HepG2 (cell line): ENCODE data around the gene ATRIP. TPM values are rescaled to one million over a fixed set of nuclear protein-coding genes. Genes with fewer than 3 reads are reported as not detected.
A peak's percentile ranks its signal among the peaks of the same experiment; 100 is the strongest.

ENCODE experiments used
- ATF7 ChIP-seq, 2 experiments: fragments of 450-650 bp in 1 of 2; sonication (generic) in 1 of 2; formaldehyde crosslinking in 1 of 2; IDR thresholded peaks; 2 replicates each; pipeline versions ENCODE4 v1.4.0 to v1.6.1; 2016 to 2020; ENCODE audit warnings: antibody characterized with exemption in 1 of 2, mild to moderate bottlenecking in 1 of 2, missing genetic modification reagents in 1 of 2
- CC2D1A ChIP-seq: sonication (generic); formaldehyde crosslinking; IDR thresholded peaks from 2 replicates; pipeline ENCODE4 v1.8.1; 2023; ENCODE audit warnings: mild to moderate bottlenecking, missing genetic modification reagents
- ETV6 ChIP-seq: sonication (generic); formaldehyde crosslinking; conservative IDR thresholded peaks from 2 replicates; pipeline ENCODE4 v1.4.0; 2020; ENCODE audit warnings: missing genetic modification reagents
- FOXP1 ChIP-seq, 2 experiments: fragments of 450-650 bp in 1 of 2; IDR thresholded peaks; 2 replicates each; pipeline ENCODE4 v1.6.1; 2017 to 2018; ENCODE audit warnings: antibody characterized with exemption in 1 of 2
- HCFC1 ChIP-seq: fragments of 150-350 bp; IDR thresholded peaks from 2 replicates; pipeline ENCODE4 v1.6.1; 2014; ENCODE audit warnings: low read depth, low read length
- HDAC1 ChIP-seq: sonication (generic); formaldehyde crosslinking; IDR thresholded peaks from 2 replicates; pipeline ENCODE4 v1.5.1; 2020; ENCODE audit warnings: mild to moderate bottlenecking, missing genetic modification reagents
- KLF9 ChIP-seq: IDR thresholded peaks from 2 replicates; pipeline ENCODE4 v1.6.1; 2016; ENCODE audit warnings: low read depth
- MBD4 ChIP-seq: IDR thresholded peaks from 2 replicates; pipeline ENCODE4 v1.6.1; 2012; ENCODE audit warnings: low read length, inconsistent platforms, borderline replicate concordance
- MLXIP ChIP-seq: sonication (generic); formaldehyde crosslinking; IDR thresholded peaks from 2 replicates; pipeline ENCODE4 v1.9.0; 2021; ENCODE audit warnings: missing genetic modification reagents, borderline replicate concordance
- NAIF1 ChIP-seq: sonication (generic); formaldehyde crosslinking; IDR thresholded peaks from 2 replicates; pipeline ENCODE4 v1.5.0; 2020; ENCODE audit warnings: mild to moderate bottlenecking, missing genetic modification reagents, borderline replicate concordance
- NRL ChIP-seq: sonication (generic); formaldehyde crosslinking; IDR thresholded peaks from 2 replicates; pipeline ENCODE4 v1.5.0; 2020; ENCODE audit warnings: missing genetic modification reagents, mild to moderate bottlenecking, moderate library complexity, borderline replicate concordance
- TERF1 ChIP-seq: sonication (generic); formaldehyde crosslinking; IDR thresholded peaks from 2 replicates; pipeline ENCODE4 v1.8.0; 2022; ENCODE audit warnings: mild to moderate bottlenecking, missing genetic modification reagents, moderate library complexity
- TFDP2 ChIP-seq: sonication (generic); formaldehyde crosslinking; IDR thresholded peaks from 2 replicates; pipeline ENCODE4 v1.4.0; 2020; ENCODE audit warnings: missing genetic modification reagents
- ZGPAT ChIP-seq: IDR thresholded peaks from 2 replicates; pipeline ENCODE4 v1.6.1; 2016; ENCODE audit warnings: mild to moderate bottlenecking
- ZNF121 ChIP-seq: sonication (generic); formaldehyde crosslinking; IDR thresholded peaks from 2 replicates; pipeline ENCODE4 v1.5.0; 2020; ENCODE audit warnings: mild to moderate bottlenecking, missing genetic modification reagents
- ZNF124 ChIP-seq: sonication (generic); formaldehyde crosslinking; IDR thresholded peaks from 2 replicates; pipeline ENCODE4 v1.4.0; 2020; ENCODE audit warnings: missing genetic modification reagents
- ZNF225 ChIP-seq: sonication (generic); formaldehyde crosslinking; IDR thresholded peaks from 2 replicates; pipeline ENCODE4 v1.4.0; 2020; ENCODE audit warnings: mild to moderate bottlenecking, missing genetic modification reagents
- ZNF3 ChIP-seq: IDR thresholded peaks from 2 replicates; pipeline ENCODE4 v1.7.0; 2017; ENCODE audit warnings: inconsistent platforms
- ZNF446 ChIP-seq: sonication (generic); formaldehyde crosslinking; IDR thresholded peaks from 2 replicates; pipeline ENCODE4 v1.5.0; 2020; ENCODE audit warnings: mild to moderate bottlenecking, missing genetic modification reagents
- ZNF451 ChIP-seq: sonication (generic); formaldehyde crosslinking; IDR thresholded peaks from 2 replicates; pipeline ENCODE4 v1.5.0; 2020; ENCODE audit warnings: mild to moderate bottlenecking, missing genetic modification reagents
- ZNF501 ChIP-seq: sonication (generic); formaldehyde crosslinking; IDR thresholded peaks from 2 replicates; pipeline ENCODE4 v1.5.1; 2020; ENCODE audit warnings: mild to moderate bottlenecking, moderate library complexity, missing genetic modification reagents
- ZNF598 ChIP-seq: sonication (generic); formaldehyde crosslinking; IDR thresholded peaks from 2 replicates; pipeline ENCODE4 v1.5.1; 2020; ENCODE audit warnings: mild to moderate bottlenecking, missing genetic modification reagents, borderline replicate concordance
- ZSCAN30 ChIP-seq: sonication (generic); formaldehyde crosslinking; IDR thresholded peaks from 2 replicates; pipeline ENCODE4 v1.5.0; 2020; ENCODE audit warnings: mild to moderate bottlenecking, missing genetic modification reagents
- polyA plus RNA-seq, 8 experiments: library from polyadenylated mRNA; depleted of rRNA in 3 of 8; stranded (reverse) in 7 of 8; unstranded in 1 of 8; fragments of >200 nt; fragmentation: Illumina TruSeq in 4 of 8; extraction: Trizol in 4 of 8; gene quantifications; 2 replicates each; pipeline versions ENCODE4 v1.2.1 to v1.2.3, GENCODE V29; 2011 to 2016; ENCODE audit warnings: low read depth in 4 of 8, missing spikeins in 1 of 8, mixed read lengths in 1 of 8; ENCODE audit not compliant: insufficient read depth in 1 of 8
- total RNA-seq, 5 experiments: library from RNA; depleted of rRNA; stranded (reverse); fragments of >200 nt; fragmentation: Illumina TruSeq; extraction: Trizol; gene quantifications; 2 replicates each; pipeline ENCODE4 v1.2.3, GENCODE V29; 2016; ENCODE audit warnings: low read depth in 1 of 5

Gene ATRIP
- total and polyA plus RNA-seq, 2 of the 13 experiments (the other 11 are each of a cell fraction or from before 2014, with no cell fraction given) = 5.1 to 12.5 TPM

- no peak for TF ChIP-seq MLXIP
- TF ChIP-seq TFDP2 (CRISPR knock-in tag) = no peak; the same call in 1 of the 2 replicates
- peak; percentile 74; the same call in 1 of the 2 replicates for TF ChIP-seq ZNF121
- no peak for TF ChIP-seq ZSCAN30
- TF ChIP-seq ETV6 (CRISPR knock-in tag) = peak; percentile 51; the same call in 1 of the 2 replicates
- TF ChIP-seq ZNF124 (CRISPR knock-in tag) = no peak
- no peak for TF ChIP-seq HCFC1
- no peak for TF ChIP-seq MBD4
- TF ChIP-seq ATF7 (IDR thresholded peaks at IDR 0.05) = peak; percentile 91
- TF ChIP-seq ATF7 (CRISPR knock-in tag; IDR thresholded peaks at IDR 0.05) = peak; percentile 87
- TF ChIP-seq ZGPAT (CRISPR knock-in tag) = peak; percentile 90
- no peak for TF ChIP-seq ZNF501 (CRISPR knock-in tag)
- TF ChIP-seq ZNF446 (CRISPR knock-in tag) = no peak
- peak; percentile 75 for TF ChIP-seq HDAC1 (CRISPR knock-in tag)
- no peak for TF ChIP-seq ZNF451 (CRISPR knock-in tag)
- no peak for TF ChIP-seq CC2D1A (CRISPR knock-in tag)
- TF ChIP-seq NRL (CRISPR knock-in tag) = no peak; the same call in 1 of the 2 replicates
- TF ChIP-seq KLF9 (CRISPR knock-in tag) = no peak
- peak; percentile 19; the same call in 1 of the 2 replicates for TF ChIP-seq ZNF598 (CRISPR knock-in tag)
- no peak for TF ChIP-seq TERF1 (CRISPR knock-in tag)
- no peak for TF ChIP-seq FOXP1 (IDR thresholded peaks at IDR 0.05)
- 0 out of 2 replicates have a peak, but pooled peaks have one; percentile 3 for TF ChIP-seq FOXP1 (CRISPR knock-in tag; IDR thresholded peaks at IDR 0.05)
- TF ChIP-seq NAIF1 (CRISPR knock-in tag) = no peak
- 0 out of 2 replicates have a peak, but pooled peaks have one; percentile 51 for TF ChIP-seq ZNF3 (CRISPR knock-in tag)
- TF ChIP-seq ZNF225 (CRISPR knock-in tag) = no peak; the same call in 1 of the 2 replicates
These were observed 26.5 kb downstream of the ATRIP start (continued) for GRCh38 chr3:48472923-48473616.
